A673 (cell line): ENCODE measurements around the gene NPTX2. TPM values are rescaled to one million over a fixed set of nuclear protein-coding genes. Genes with fewer than 3 reads are reported as not detected.

Source experiments
- BruUV-seq: library from RNA; stranded (reverse); fragments of 400-500 nt; replicated peaks from 2 replicates; lab custom pipeline; 2021; lab: Mats Ljungman, UMichigan
- CTCF ChIA-PET: fragments of 300-600 bp; sonication (Branson Sonifier 250); formaldehyde crosslinking; loops from one replicate; lab custom pipeline; 2022; ENCODE audit warnings: antibody characterized with exemption; lab: Charles Lee
- POLR2A ChIA-PET: fragments of 300-600 bp; sonication (Branson Sonifier 250); formaldehyde crosslinking; loops from one replicate; lab custom pipeline; 2022; ENCODE audit warnings: antibody characterized with exemption; ENCODE audit not compliant: low non-redundant PET; lab: Charles Lee
- DNase-seq: peaks from one replicate; pipeline ENCODE4 v3.0.0-alpha.2; 2015; ENCODE audit warnings: low spot score
- H3K27ac ChIP-seq: fragments of 200-600 bp; sonication (generic); 2 replicates; pipeline ENCODE4 v1.5.1; 2016; ENCODE audit warnings: mixed run types, low read depth, mild to moderate bottlenecking, mixed read lengths, antibody characterized with exemption, low read length; ENCODE audit not compliant: poor library complexity, severe bottlenecking
- H3K27me3 ChIP-seq: fragments of 200-600 bp; sonication (generic); replicated peaks from 2 replicates; pipeline ENCODE4 v1.6.1; 2017; ENCODE audit warnings: mixed run types, low read depth, mild to moderate bottlenecking, mixed read lengths, antibody characterized with exemption, low read length; ENCODE audit not compliant: insufficient read depth, poor library complexity
- H3K36me3 ChIP-seq: fragments of 200-600 bp; sonication (generic); 2 replicates; pipeline ENCODE4 v1.6.1; 2016; ENCODE audit warnings: mixed run types, mild to moderate bottlenecking, mixed read lengths, antibody characterized with exemption, low read length; ENCODE audit not compliant: insufficient read depth, poor library complexity, severe bottlenecking
- H3K4me1 ChIP-seq: fragments of 200-600 bp; sonication (generic); 2 replicates; pipeline ENCODE4 v1.6.1; 2017; ENCODE audit warnings: mixed run types, mild to moderate bottlenecking, mixed read lengths, antibody characterized with exemption, low read length; ENCODE audit not compliant: insufficient read depth, poor library complexity, severe bottlenecking
- H3K4me3 ChIP-seq: fragments of 200-600 bp; sonication (generic); 2 replicates; pipeline ENCODE4 v1.5.1; 2016; ENCODE audit warnings: low read depth, mixed run types, mild to moderate bottlenecking, mixed read lengths, low read length; ENCODE audit not compliant: poor library complexity, severe bottlenecking
- H3K9me3 ChIP-seq: fragments of 200-600 bp; sonication (generic); 2 replicates; pipeline ENCODE4 v1.6.1; 2016; ENCODE audit warnings: mixed run types, low read depth, mild to moderate bottlenecking, mixed read lengths, antibody characterized with exemption, low read length; ENCODE audit not compliant: poor library complexity, severe bottlenecking
- EZH2 ChIP-seq: fragments of 200-600 bp; sonication (generic); IDR thresholded peaks from 2 replicates; pipeline ENCODE4 v1.6.1; 2017; ENCODE audit warnings: borderline replicate concordance, low read depth, mild to moderate bottlenecking, mixed read lengths, antibody characterized with exemption, low read length; ENCODE audit not compliant: poor library complexity, severe bottlenecking
- intact Hi-C: fragments of 100-400 bp; cut with micrococcal nuclease; formaldehyde crosslinking; loops from one replicate; pipeline ENCODE4 v1.10.0; 2022; ENCODE audit not compliant: unreplicated experiment
- total RNA-seq: library from RNA; stranded (reverse); gene quantifications from 2 replicates; pipeline ENCODE4 v1.2.3, GENCODE V29; 2021
- TF ChIP-seq, protein P1 (sequence below): fragments of 300-800, 200-600 bp; sonication (generic); conservative IDR thresholded peaks from 2 replicates; pipeline ENCODE4 v1.5.1; 2017; ENCODE audit warnings: low read depth, mild to moderate bottlenecking, antibody characterized with exemption, low read length, moderate library complexity, mixed read lengths

The NPTX2 gene
- total RNA-seq, 1 experiment from 2014 or later, result 2.2 TPM

DNA sequence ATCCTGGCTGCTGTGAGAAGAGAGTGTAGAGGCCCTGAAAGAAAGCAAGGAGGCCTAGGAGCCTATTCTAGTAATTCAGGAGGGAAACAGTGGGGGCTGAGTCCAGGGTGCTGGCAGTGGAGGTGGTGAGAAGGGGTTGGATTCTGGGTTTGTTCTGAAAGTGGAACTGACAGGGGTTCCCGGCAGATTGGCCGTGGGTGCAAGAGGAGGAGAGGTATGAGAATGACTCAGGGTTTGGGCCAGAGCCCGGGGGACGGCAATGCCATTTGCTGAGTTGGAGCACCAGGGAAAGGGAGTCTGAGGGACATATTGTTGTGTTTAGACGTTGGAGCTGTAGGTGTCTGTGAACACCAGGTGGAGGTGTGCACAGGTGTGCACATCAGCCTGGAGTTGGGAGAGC lies 38.5 kb downstream of the NPTX2 start:
- Histone ChIP-seq H3K4me1 (no peaks in the 10 kb centered on the region), H3K9me3 (no peaks in the 10 kb centered on the region), H3K4me3 (no peak overlapping the region), H3K27ac (no peak overlapping the region), H3K27me3 (peaks cover 9% of the 10 kb centered on the region), H3K36me3 (no peaks in the 10 kb centered on the region)
- no TSS peak for BruUV-seq
- CTCF ChIA-PET, result no interaction called here
- no peak for DNase-seq
- POLR2A ChIA-PET, result no interaction called here
- no peak for TF ChIP-seq EZH2
- TF ChIP-seq, protein P1, sequence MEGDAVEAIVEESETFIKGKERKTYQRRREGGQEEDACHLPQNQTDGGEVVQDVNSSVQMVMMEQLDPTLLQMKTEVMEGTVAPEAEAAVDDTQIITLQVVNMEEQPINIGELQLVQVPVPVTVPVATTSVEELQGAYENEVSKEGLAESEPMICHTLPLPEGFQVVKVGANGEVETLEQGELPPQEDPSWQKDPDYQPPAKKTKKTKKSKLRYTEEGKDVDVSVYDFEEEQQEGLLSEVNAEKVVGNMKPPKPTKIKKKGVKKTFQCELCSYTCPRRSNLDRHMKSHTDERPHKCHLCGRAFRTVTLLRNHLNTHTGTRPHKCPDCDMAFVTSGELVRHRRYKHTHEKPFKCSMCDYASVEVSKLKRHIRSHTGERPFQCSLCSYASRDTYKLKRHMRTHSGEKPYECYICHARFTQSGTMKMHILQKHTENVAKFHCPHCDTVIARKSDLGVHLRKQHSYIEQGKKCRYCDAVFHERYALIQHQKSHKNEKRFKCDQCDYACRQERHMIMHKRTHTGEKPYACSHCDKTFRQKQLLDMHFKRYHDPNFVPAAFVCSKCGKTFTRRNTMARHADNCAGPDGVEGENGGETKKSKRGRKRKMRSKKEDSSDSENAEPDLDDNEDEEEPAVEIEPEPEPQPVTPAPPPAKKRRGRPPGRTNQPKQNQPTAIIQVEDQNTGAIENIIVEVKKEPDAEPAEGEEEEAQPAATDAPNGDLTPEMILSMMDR, result no peak
- intact Hi-C loops, result no loop called here

DNA sequence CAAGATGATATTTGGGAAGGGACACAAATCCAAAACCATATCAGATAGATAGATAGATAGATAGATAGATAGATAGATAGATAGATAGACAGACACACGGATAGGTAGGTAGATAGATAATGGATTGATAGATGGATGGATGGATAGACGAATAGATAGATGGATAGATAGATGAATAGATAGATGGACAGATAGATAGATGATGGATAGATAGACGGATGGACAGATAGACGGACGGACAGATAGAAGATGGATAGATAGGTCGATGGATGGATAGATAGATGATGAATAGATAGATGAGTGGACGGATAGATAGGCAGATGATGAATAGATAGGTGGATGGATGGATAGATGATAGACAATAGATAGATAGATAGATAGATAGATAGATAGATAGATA lies 39.8 kb downstream of the NPTX2 start:
- intact Hi-C loops, result no loop called here
- no peak overlapping the region for H3K27ac ChIP-seq
- H3K4me1 ChIP-seq, result no peaks in the 10 kb centered on the region
- H3K36me3 ChIP-seq, result no peaks in the 10 kb centered on the region
- BruUV-seq, result no TSS peak
- CTCF ChIA-PET, result no interaction called here
- no peak overlapping the region for H3K4me3 ChIP-seq
- TF ChIP-seq, protein P1, result no peak
- TF ChIP-seq EZH2, result no peak
- DNase-seq, result no peak
- H3K9me3 ChIP-seq, result no peaks in the 10 kb centered on the region
- POLR2A ChIA-PET, result no interaction called here
- H3K27me3 ChIP-seq, result peaks cover 9% of the 10 kb centered on the region

DNA sequence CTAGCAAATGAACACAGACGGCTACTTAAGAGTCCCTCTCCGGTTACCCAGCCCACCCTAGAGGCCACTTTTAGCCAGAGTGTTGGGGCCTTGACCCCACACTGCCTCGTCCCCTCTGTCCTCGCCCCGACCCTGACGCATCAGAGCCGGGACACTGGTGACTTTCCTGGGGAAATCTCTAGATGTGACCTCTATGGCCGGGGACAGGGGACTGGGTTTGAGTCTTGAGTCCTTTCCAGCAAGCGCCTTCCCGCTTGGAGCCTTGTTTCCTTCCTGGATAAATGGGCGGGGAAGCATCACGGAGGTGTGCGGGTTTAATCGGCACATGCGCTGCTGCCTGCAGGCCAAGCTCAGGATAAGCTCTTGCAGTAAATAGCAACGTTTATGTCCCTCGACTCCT lies 40.7 kb downstream of the NPTX2 start:
- intact Hi-C loops, result no loop called here
- no peak for DNase-seq
- Histone ChIP-seq H3K9me3 (no peaks in the 10 kb centered on the region), H3K4me3 (no peak overlapping the region), H3K4me1 (no peaks in the 10 kb centered on the region), H3K27ac (no peak overlapping the region), H3K27me3 (peaks cover 9% of the 10 kb centered on the region), H3K36me3 (no peaks in the 10 kb centered on the region)
- BruUV-seq, result no TSS peak
- no peak for TF ChIP-seq EZH2
- TF ChIP-seq, protein P1, result no peak
- ChIA-PET CTCF (no interaction called here), POLR2A (no interaction called here)
